ENCODE data around the gene SCN10A.

The SCN10A gene

DNA sequence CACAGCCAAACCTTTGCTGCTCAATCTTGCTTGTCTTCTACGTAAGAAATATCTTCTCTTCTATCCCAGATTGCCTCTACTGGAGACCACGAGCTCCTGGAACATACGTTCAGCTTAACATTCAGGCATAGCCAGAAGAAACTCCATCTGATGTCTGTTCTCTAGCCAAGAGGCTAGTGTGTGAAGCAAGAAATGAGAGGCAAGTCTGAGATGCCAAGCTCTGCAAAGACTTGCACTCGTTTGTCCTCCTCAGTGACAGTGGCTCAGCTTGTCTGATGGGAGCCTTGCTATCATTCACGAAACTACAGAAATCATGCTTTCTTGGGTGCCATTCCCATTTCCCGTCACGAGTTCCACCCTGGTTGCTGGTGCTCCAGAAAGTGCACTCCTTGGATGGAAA lies at the start of gene SCN10A:
TSS of gene SCN10A (minus strand) at position 192 of the 400 bp plus-strand sequence. CDS start 22,207 bp downstream, outside the sequence.
- no peak for DNase-seq

DNA sequence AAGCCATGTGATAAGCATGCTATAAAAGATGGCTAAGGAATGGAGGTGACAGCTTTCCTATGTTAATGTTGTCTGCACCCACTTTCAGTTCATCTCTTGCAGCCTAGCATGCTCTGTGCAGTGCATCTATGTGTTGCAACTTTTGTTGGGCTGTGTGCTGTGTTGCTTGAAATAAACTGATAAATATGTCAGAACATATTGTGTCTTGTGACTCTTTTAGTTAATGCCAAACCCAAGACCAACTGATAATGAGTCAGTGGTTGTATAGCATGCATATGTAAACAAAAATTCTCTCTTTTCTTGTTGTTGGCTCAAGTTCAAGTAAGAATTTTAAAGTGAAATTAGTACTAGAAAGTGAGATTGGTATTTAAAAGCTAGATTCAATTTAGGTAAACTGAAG lies 37.0 kb upstream of the SCN10A start:
- DNase-seq, result no peak

DNA sequence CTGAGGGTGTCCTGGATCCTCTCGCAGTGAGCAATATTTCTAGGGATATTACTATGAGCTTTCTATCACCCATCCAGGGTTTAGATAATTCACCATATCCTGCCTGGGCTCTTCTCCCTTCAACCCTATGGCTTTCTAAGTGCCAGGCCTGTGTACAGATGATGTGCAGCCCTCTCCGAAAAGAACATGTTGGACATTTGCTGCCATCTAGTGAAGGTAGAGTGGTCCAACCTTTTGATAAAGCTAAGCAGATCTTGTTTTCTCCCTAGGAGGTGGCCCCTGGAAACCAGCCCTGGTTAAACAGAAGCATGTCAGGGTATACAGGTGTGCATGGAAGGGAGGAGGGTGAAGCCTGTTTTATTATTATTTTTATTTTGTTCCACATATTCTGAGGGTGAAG lies 27.9 kb upstream of the SCN10A start:
- no peak for DNase-seq

DNA sequence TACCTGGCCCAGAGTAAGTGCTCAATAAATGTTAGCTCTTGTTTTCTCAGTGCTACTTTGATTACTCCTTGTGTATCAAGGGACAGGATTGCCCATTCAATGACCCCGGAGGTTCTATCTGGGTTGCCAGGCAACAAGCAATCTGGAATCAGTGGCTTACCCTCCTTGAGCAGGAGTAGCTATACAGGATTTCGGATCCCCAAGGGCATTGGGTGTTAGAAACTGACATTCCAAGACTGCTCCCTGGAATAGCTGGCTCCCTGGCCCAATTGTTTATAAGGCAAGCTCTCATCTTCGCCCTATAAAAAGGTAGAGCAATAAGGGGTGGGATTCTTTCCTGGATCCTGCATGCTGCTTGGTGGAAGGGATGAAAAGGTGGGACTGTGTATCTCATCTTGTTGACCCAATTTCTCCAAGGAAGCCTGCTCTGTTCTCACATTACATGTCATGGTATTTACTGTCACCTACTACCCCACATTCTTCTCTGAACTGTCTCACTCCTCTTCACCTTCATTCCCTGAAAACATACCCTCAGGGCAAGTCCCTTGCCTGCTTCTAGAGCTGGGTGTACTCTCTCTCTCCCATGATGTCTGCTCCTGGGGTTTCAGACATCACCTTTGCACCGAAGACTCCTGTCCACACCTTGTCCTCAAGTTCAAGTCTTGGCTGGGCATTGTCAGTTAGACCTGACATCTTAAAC lies 26.4 kb upstream of the SCN10A start:
- no peak for DNase-seq

DNA sequence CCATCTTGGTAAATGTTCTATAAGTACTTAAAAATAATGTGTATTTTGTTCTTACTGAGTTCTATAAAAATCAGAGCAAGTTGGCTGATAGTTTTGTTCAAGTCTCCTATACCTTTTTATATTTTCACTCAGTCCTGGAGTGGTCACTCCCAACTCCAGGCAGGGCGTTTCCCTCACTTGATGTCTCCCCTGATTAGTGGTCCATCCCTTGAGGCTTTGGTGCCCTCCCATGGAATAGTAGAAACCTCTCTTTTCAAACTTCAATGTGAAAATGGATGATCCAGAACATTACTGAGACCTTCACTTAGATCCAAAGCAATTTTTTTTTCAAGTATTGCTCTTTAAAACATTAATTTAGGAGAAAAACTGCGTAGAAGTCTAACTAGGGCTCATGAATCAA lies 25.0 kb upstream of the SCN10A start:
- DNase-seq, result no peak

DNA sequence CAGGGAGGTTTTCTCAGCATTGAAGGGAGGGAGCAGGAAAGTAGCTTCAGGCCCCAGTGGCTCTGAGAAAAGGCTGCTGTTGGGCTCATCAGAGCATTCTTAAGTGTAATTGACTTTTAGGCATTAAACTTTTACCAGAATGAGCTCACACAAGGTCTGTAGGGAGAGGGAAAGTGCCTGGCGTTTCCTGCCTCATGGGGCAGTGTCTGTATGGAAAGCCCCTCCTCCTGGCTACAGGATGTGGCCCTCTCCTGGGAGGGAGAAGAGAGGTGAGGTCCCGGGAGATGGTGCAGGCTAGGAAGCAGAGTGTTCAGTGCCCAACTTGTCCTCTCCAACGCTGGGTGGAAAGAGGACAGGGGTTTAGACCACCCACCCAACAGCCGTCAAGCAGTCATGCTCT lies 21.3 kb upstream of the SCN10A start:
- DNase-seq, result no peak

DNA sequence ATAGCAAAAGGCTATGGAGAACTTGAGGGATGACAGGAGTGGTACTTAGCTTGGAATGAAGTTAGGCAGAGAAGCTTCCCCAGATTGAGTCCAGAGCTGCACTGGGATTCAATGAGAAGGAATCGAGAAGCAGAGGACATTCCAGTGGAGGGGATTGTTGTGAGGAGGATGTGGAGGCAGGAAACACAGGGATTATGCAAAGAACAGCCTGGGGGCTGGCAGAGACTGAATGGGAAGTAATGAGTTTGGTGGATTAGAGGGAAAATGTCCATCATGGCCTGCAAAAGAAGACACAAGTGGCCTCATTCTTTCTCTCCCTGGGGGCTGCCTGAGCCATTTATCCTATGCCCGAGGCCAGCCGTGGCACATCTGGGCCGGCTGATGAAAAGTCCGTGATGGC lies 20.5 kb upstream of the SCN10A start:
- no peak for DNase-seq

DNA sequence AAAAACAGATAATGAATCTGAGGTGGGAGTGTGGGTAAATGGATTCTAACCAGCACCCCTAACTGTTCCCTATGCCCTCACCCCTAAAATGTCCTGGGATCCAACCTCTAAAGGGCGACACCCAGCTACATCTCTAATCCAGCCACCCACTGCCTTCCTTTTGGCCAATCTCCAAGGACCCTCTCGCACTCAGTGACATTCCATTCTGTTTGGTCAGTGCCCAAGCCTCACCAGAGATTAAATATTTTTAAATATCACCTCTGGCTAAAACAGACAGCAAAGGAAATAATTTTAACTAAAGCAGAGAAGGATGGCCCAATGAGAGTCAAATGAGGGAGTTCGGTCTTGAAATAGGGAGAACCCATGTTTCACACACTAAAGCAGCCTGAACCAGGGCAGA lies 19.9 kb upstream of the SCN10A start:
- no peak for DNase-seq

DNA sequence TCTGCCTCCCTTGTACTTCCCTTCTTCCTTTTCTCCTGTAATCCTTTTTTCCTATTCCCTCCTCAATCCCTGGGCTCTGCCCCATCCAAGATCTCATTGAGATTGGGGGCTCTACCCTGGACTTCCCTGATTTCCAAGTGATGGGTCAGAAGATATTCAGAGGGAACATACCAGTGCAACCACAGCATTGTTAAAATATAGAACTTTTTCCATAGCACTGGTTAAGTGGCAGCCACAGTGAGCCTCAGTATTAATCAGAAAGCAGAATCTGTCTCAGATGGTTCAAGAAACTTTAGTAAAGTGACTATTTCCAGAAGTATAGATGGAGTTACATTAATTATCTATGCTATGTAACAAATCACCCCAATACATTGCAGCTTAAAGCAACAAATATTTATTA lies 18.7 kb upstream of the SCN10A start:
- DNase-seq, result no peak

DNA sequence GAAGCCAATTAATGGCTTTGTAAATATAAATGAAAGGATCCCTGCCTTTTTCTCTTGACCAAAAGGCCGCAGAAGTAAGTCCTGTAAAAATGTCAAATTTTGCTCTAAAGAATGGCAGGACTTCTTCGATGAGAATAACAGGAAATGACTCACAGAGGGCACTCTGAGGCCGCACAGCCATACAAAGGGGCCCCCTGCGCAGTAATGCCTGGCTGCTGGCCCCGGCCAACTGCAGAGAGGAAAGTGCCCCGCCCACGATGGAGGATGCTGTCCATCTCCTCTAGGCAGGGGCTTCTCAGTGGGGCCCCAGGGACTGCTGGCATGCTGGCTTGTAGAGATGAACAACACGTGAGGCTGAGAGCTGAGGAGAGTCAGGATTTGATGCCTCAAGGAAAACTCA lies 18.1 kb upstream of the SCN10A start:
- peak; percentile 17 for DNase-seq

DNA sequence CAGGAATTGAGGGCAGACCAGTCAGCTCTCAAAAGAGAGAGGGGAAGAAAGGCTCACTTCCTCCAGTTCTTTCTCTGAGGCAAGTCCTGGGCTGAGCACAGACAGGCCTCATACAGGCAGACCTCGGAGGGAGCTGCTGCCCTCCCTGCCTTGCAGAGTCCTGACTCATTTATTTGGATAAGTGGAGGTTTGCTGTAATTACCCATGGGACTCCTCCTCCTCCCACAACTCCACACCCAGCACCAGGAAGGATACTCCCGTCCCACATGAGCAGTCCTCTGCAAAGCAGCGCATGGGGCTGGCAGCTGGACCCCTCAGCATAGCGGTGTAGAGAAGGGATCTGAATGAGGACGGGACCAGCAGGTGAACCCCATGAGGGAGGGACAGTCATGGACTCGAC lies 13.4 kb upstream of the SCN10A start:
- no peak for DNase-seq

DNA sequence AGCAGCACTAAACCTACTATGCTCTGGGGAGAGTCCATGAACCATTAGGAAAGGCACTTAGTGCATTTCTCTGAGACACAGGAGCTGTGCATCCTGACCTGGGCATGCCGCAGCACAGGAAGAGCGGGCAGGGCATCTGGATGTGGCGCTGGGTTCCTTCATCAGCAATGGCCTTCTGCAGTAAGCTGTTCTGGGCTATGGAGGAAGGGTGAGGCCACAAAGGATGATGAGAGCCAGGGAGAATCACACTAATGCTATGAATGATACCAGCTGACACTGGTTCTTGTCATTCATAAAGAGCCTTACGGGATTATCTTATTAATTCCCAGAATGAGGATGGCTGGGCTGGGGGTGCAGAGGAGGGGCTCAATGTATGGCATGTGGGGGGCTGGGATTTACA lies 12.7 kb upstream of the SCN10A start:
- no peak for DNase-seq

DNA sequence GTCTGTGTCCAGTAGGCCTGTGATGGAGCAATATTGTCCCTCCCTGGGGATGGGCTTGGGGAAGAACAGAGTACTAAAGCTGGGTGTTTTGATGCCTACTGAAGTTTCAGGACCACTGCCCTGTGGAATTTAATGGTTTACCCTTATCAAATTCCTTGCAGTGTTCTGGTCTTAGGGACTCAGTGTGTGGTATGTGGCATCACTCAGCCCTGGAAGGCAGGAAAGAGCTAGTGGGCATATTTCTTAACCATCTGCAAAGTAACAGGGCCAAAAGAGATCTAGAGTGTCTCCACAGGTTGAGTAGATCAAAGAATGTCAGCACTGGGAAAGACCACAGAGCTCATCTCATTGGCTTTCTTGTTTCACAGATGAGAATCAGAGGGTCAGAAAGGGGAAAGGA lies 11.8 kb upstream of the SCN10A start:
- no peak for DNase-seq

DNA sequence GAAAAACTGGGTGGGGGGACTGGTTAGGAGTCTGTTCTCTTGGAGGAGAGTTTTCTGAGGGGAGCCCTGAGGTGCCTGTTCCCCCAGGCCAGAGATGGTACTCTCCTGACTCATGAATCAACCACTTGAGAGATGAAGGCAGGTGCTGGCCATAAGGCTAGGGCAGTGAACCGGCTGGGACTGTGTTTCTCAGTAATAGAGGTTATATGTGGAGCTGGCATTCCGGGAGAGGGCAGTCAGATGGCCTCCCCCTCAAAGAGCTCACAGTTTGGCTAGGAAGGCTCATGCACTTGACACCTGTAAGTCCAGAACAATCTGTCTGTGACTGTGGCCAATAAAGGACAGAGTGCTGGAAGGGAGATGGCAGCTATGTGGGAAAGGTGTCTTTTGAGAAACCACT lies 10.0 kb upstream of the SCN10A start:
- no peak for DNase-seq

DNA sequence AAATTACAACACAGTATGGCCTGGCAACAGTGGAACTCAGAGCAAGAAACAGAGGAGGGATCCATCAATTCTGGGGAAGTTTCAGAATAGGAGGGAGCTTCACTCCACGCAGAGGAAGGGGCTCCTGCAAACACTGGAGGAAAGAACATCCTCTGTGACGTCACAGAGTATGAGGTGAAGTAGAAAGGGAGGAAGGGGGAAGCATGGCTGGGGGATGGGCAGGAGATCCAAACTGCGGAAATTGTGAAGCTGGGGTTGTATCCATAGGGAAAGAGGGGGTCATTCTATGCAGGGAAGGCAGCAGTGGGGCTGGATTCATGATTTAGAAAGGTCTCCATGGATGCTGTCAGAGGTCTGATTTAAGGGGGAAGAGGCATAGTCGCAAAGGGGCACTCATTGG lies 8.3 kb upstream of the SCN10A start:
- no peak for DNase-seq

DNA sequence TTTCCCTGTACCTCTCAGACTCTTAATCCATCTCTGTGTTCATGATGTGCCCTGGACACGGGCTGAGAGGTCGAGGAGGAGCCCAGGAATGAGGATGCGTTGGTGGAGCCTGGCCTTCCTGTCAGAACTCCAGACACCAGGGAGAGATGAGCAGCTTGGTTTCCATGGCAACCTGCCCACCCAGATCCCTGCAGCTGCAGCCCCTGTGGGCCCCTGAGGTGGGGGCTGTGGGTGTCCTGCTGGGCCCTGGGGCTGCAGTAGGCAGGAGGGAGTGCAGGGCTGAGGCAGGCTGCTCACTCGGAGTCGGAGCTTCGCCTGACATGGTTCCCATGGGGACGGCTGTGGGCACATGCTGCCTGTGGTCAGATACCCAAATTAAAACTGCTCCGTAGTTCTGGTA lies 7.7 kb upstream of the SCN10A start:
- no peak for DNase-seq

DNA sequence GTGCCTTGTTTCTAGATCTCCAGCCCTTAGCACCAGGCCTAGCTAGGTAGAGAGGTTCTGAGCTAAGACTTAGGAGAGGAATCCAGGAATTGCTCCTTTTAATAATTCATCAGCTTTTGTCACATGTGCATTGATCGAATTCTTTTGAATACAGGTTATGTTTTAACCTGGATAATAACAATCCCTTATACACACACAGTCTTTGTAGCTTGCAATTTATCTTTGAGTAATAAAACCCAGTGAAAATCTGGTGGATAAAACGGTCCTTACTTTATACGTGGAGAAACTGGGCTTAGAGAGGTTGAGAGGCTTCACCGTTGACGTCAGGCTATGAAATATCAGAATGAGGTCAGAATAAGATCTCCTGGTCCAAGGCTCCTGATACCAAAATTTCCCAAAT lies 7.2 kb upstream of the SCN10A start:
- no peak for DNase-seq

DNA sequence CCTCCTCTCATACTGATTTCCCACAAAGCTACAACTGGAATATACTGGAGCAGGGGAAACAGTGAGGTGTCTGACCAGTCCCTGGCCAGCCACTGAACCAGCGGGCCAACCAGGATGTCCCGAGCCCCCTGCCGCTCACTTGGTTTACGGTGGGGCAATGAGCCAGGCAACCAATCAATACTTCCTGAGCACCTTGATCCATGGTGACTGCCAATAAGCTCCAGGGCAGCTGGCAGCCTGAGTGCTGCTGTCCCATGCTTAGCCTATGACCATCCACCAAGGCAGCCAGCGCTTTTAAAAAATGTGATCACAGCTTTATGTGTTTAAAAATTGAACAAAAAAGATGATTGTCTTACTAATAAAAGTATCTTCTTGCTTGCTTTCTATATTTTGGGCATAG lies 4.2 kb downstream of the SCN10A start:
- DNase-seq, result no peak

DNA sequence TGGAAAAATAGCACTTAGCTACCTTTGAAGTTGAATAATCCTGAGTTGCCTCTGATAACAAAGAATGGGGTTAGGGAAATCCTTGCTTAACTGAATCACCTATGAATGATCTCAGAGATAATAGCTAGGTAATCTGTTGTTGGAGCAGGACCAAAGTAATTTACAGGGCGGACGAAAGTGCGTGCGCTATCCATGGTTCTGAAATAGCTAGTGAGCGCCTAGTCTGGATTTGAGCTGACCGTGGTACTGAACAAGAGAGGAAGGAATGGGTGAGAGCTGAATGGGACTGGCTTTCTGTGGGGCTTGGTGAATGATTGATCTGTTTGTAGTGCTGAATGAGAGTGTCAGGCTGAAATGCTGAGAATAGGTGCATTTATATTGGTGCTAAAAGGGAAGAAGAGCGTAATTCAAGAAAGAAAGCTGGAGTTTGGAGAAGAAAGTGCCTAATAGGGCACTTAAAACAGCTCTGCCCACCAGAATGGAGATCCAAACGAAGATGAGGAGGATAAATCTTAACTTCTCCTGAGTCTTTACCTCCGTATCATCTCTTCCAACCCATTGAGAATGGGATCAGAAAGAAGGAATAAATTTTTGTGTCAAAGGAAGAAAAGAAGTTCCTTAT lies 10.1 kb downstream of the SCN10A start:
- peak; percentile 8 for DNase-seq

DNA sequence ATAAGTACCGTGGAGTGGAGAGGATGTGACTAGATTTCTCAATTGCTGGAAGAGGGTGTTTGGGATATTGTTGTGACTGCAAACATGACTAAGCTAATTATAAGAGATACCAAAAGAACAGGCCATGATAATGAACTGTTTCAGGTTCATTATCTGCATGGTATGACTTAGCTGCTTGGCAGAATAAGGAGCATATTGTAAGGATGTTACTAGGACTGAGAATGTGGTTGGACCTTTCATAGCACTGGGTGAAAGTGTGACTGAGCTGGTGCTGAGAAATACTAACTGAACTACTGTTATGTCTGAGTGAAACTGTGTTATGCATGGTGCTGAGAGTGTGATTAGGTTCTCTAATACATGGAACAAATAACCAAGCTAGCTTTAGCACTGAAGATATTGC lies 11.0 kb downstream of the SCN10A start:
- no peak for DNase-seq

DNA sequence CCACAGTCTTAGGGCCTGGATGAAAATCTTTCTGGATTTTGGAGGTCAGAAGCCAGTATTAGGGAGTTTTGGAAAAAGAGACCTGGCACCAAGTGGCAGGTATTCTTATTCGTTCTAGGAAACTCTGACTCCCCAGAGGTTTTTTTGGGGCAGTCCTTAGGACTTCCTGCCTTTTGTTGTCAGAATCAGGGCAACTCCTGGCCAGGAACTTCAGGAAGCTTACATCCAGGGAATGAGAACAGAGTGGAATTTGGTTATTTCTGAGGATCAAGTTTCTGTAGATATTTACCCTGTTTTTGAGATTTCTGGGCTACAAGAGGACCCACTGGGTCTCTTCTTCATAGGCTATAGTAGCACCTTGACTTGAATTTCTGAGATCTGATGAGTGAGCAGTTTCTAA lies 15.5 kb downstream of the SCN10A start:
- no peak for DNase-seq

DNA sequence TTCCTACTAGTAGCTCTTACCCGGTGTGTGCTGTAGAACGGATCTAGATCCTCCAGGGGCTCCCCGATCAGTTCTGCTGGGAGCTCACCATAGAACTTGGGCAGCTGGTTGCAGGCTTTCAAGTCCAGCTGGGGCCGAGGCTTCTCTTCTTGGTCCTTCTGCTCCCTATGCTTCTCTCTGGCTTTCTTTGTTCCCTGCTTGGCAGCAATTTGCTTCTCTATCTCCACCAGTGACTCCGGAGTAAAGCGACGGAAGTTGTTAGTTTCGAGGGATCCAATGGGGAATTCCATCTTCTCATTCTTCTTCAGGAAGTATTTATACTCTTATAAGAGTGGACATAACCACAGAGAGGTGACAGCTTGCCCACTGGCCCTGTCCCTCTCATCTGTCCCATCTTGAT lies 22.3 kb downstream of the SCN10A start:
- no peak for DNase-seq

DNA sequence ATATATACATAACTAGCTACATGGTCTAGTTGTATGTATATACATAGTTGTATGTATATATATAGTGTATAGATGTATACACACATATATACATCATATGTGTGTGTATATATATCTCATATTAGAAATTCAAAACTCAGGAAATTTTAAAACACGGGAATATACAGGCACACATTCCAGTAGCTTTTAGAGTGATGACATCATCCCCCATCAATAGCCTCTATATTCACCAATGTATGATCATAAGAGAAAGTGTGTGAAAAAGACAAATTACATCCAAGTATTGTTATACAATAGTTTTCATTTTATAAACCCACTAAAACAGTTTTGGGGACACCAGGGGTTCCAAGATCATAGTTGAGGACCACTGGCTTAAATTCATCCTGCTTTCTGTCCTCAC lies 23.0 kb downstream of the SCN10A start:
- DNase-seq, result no peak

DNA sequence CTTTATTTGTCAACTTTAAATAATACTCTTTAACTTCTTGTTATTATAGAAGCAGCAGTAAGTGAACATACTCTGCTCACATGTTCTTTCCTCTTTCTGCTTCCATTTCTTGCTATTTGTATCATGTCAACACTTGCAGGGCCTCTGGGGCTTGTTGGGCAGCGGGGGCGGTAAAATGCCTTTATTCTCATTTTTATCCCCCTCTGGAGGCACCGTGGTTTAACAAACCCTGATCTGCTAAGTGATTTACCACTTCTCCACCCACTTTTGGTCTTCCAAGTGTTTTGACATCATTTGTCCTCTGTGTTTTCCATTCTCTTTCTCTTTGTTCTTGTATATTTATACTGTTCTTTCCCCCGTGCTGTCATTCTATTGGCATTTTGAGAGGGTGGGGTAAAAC lies 33.9 kb downstream of the SCN10A start:
- no peak for DNase-seq

DNA sequence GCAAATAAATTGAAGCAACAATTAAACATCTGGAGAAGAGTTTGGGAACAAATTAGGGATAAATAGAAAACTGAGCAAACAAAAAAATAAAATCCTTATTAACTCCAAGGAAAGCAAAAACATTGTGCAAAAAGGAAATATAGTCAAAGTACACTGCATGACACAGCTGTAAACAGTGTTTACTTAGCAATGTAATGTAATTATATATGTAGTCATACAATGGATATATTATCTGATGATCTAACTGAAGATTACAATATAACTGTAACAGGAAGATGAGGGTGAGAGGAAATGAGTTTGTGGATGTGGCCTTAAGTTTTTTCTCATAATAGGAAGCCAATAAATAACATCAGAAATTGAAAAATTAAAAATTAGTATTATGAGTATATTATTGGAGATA lies 42.5 kb downstream of the SCN10A start:
- DNase-seq, result no peak

Measured in CD4-positive, alpha-beta T cell treated with Interleukin-17A for 4 hours (primary cell).